Measurements from ENCODE around the gene FRMD4A. TPM values are rescaled to one million over a fixed set of nuclear protein-coding genes. Genes with fewer than 3 reads are reported as not detected.

Gene FRMD4A
- total and polyA plus RNA-seq, 2 of the 4 experiments (the other 2 are of a cell fraction), result 30.3 to 68.8 TPM

DNA sequence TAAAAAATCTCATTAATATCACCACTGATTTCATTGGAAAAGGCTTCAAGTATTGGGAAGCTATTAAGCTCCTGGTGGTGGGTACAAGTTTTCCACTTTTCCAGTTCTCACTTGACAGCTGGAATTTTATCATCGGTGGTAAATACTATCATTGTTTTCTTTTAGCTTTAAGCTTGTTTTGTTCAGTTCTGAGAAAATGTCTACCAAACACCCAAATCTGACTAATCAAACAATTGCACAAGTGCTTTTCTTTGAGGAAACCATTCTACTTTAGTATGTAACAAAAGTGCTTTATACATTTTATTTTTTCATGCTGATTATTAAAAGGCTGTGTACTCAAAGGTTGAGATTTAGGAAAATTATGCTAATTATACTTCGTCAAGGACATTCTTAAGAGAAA lies 736.1 kb downstream of the FRMD4A start:
- intact Hi-C loops (cut with micrococcal nuclease), result no loop called here
- Histone ChIP-seq H2AK9ac (replicated peaks; ENCODE audit: low read depth, low read length, poor library complexity) (no peak overlapping the region), H3K36me3 (ENCODE audit: control insufficient read depth, insufficient read depth, low read length) (peaks cover 8% of the 10 kb centered on the region; the same call in 1 of the 2 replicates), H3K4me3 (ENCODE audit: insufficient read depth, low read depth, low read length) (no peak overlapping the region), H4K91ac (ENCODE audit: insufficient read depth, low read depth, low read length) (no peak overlapping the region), H3K79me1 (ENCODE audit: low read depth in 1 of 2, low read length in 2 of 2) (peaks cover 18 to 49% of the 10 kb centered on the region in 2 experiments), H2BK15ac (ENCODE audit: low read depth, low read length) (no peak overlapping the region), H3K9ac (ENCODE audit: low read depth, low read length) (no peak overlapping the region), H2AFZ (replicated peaks; ENCODE audit: low read length, poor library complexity) (no peak overlapping the region), H3K56ac (ENCODE audit: extremely low read depth, insufficient read depth, low read length) (no peak overlapping the region), H2BK120ac (ENCODE audit: low read depth, low read length) (no peak overlapping the region), H2BK20ac (ENCODE audit: low read depth, low read length) (no peak overlapping the region), H3K27me3 (ENCODE audit: control insufficient read depth, insufficient read depth, low read length) (no peaks in the 10 kb centered on the region), H4K8ac (ENCODE audit: low read depth in 2 of 2, low read length in 2 of 2) (no peak overlapping the region), H3K9me1 (ENCODE audit: insufficient read depth, low read length) (no peaks in the 10 kb centered on the region), H2BK5ac (ENCODE audit: low read depth, low read length, poor library complexity, severe bottlenecking) (no peak overlapping the region), H3K4me2 (ENCODE audit: low read depth, low read length) (no peak overlapping the region), H3K9me3 (ENCODE audit: control insufficient read depth, insufficient read depth, low read length) (no peaks in the 10 kb centered on the region), H3K4me1 (ENCODE audit: control insufficient read depth, insufficient read depth, low read length) (no peaks in the 10 kb centered on the region), H3K18ac (ENCODE audit: low read depth, low read length) (no peak overlapping the region), H3K27ac (ENCODE audit: insufficient read depth, low read length) (no peak overlapping the region), H3K23ac (ENCODE audit: low read depth, low read length) (no peak overlapping the region), H3K4ac (ENCODE audit: low read depth, low read length) (no peak overlapping the region), H3K14ac (replicated peaks; ENCODE audit: low read depth, low read length) (no peak overlapping the region), H2AK5ac (ENCODE audit: low read depth, low read length) (no peak overlapping the region), H4K5ac (ENCODE audit: low read depth, low read length) (no peak overlapping the region), H4K20me1 (ENCODE audit: insufficient read depth, low read length) (peaks cover 4% of the 10 kb centered on the region)
- dilution Hi-C loops (cut with HindIII; ENCODE audit: low sequenced_read_pairs, unreplicated experiment), result no loop called here
- TF ChIP-seq, protein P1, sequence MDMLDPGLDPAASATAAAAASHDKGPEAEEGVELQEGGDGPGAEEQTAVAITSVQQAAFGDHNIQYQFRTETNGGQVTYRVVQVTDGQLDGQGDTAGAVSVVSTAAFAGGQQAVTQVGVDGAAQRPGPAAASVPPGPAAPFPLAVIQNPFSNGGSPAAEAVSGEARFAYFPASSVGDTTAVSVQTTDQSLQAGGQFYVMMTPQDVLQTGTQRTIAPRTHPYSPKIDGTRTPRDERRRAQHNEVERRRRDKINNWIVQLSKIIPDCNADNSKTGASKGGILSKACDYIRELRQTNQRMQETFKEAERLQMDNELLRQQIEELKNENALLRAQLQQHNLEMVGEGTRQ (IDR thresholded peaks at IDR 0.05; ENCODE audit: low read depth, low read length), result no peak
- TF ChIP-seq, protein P2, sequence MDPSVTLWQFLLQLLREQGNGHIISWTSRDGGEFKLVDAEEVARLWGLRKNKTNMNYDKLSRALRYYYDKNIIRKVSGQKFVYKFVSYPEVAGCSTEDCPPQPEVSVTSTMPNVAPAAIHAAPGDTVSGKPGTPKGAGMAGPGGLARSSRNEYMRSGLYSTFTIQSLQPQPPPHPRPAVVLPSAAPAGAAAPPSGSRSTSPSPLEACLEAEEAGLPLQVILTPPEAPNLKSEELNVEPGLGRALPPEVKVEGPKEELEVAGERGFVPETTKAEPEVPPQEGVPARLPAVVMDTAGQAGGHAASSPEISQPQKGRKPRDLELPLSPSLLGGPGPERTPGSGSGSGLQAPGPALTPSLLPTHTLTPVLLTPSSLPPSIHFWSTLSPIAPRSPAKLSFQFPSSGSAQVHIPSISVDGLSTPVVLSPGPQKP (IDR thresholded peaks at IDR 0.05; ENCODE audit: borderline replicate concordance, low read depth, low read length), result no peak
- TF ChIP-seq POLR2A (IDR thresholded peaks at IDR 0.05; ENCODE audit: low read depth, low read length), result no peak
- no peak for TF ChIP-seq CEBPB (IDR thresholded peaks at IDR 0.05; ENCODE audit: low read depth, low read length)
- no peak for TF ChIP-seq FOS (IDR thresholded peaks at IDR 0.05; ENCODE audit: low read depth, low read length)
- TF ChIP-seq RFX5 (IDR thresholded peaks at IDR 0.05; ENCODE audit: low read depth, low read length), result no peak
- no peak for TF ChIP-seq BHLHE40 (IDR thresholded peaks at IDR 0.05; ENCODE audit: low read depth, low read length)
- no peak for TF ChIP-seq SMC3 (IDR thresholded peaks at IDR 0.05; ENCODE audit: low read depth, low read length)
- no peak for TF ChIP-seq RCOR1 (IDR thresholded peaks at IDR 0.05; ENCODE audit: insufficient replicate concordance, low read length)
- TF ChIP-seq MXI1 (IDR thresholded peaks at IDR 0.05; ENCODE audit: borderline replicate concordance, low read depth, low read length), result no peak
- no peak for TF ChIP-seq NFE2L2 (IDR thresholded peaks at IDR 0.05; ENCODE audit: low read depth, low read length)
- no peak for TF ChIP-seq RAD21 (IDR thresholded peaks at IDR 0.05; ENCODE audit: low read length)
- no peak for TF ChIP-seq CHD1 (IDR thresholded peaks at IDR 0.05; ENCODE audit: low read depth, low read length)
- TF ChIP-seq, protein P3, sequence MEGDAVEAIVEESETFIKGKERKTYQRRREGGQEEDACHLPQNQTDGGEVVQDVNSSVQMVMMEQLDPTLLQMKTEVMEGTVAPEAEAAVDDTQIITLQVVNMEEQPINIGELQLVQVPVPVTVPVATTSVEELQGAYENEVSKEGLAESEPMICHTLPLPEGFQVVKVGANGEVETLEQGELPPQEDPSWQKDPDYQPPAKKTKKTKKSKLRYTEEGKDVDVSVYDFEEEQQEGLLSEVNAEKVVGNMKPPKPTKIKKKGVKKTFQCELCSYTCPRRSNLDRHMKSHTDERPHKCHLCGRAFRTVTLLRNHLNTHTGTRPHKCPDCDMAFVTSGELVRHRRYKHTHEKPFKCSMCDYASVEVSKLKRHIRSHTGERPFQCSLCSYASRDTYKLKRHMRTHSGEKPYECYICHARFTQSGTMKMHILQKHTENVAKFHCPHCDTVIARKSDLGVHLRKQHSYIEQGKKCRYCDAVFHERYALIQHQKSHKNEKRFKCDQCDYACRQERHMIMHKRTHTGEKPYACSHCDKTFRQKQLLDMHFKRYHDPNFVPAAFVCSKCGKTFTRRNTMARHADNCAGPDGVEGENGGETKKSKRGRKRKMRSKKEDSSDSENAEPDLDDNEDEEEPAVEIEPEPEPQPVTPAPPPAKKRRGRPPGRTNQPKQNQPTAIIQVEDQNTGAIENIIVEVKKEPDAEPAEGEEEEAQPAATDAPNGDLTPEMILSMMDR (conservative IDR thresholded peaks at IDR 0.05; ENCODE audit: low read depth, low read length), result no peak
- no peak for TF ChIP-seq MAFK (IDR thresholded peaks at IDR 0.05; ENCODE audit: low read depth, low read length)
- TF ChIP-seq MAZ (IDR thresholded peaks at IDR 0.05; ENCODE audit: borderline replicate concordance, low read depth, low read length), result no peak
- no CpG with 5 or more reads among the region's 2 CpGs for WGBS, 2 experiments (ENCODE audit: extremely low coverage in 2 of 2, insufficient read length in 1 of 2)
- BruUV-seq (replicated peaks), result no TSS peak
- ChIA-PET CTCF (interaction anchor here (0.7 kb wide), 1 partner anchor 23 kb away, joined by 3 read pairs; no protein-coding TSS in a partner anchor), POLR2A (ENCODE audit: unreplicated experiment) (no interaction called here)
- ATAC-seq (ENCODE audit: low read depth), result no peak
- in situ Hi-C loops (cut with MboI; ENCODE audit: low sequenced_read_pairs), result no loop called here
- DNase-seq, result no peak

Data from IMR-90 (cell line).